HepG2 (cell line): ENCODE measurements around the gene MAN1A1. TPM values are rescaled to one million over a fixed set of nuclear protein-coding genes. Genes with fewer than 3 reads are reported as not detected.

Experiments used
- FIP1L1 ChIP-seq: fragments of 200-400 bp; formaldehyde crosslinking; IDR thresholded peaks from 2 replicates; pipeline ENCODE4 v1.6.1; 2018; ENCODE audit warnings: low read depth, mild to moderate bottlenecking, low read length, moderate library complexity, borderline replicate concordance; ENCODE audit not compliant: insufficient read depth
- GMEB1 ChIP-seq: sonication (generic); formaldehyde crosslinking; IDR thresholded peaks from 2 replicates; pipeline ENCODE4 v1.5.1; 2020; ENCODE audit warnings: missing genetic modification reagents, mild to moderate bottlenecking, borderline replicate concordance
- GTF3A ChIP-seq: sonication (generic); formaldehyde crosslinking; conservative IDR thresholded peaks from 2 replicates; pipeline ENCODE4 v1.4.0; 2020; ENCODE audit warnings: mild to moderate bottlenecking, missing genetic modification reagents
- HNF4G ChIP-seq, 2 experiments: sonication (generic) in 1 of 2; formaldehyde crosslinking in 1 of 2; IDR thresholded peaks; 2 replicates each; pipeline versions ENCODE4 v1.4.0 to v1.6.1; 2011 to 2020; ENCODE audit warnings: borderline replicate concordance in 2 of 2, low read depth in 2 of 2, mild to moderate bottlenecking in 2 of 2, low read length in 1 of 2, missing genetic modification reagents in 1 of 2, moderate library complexity in 1 of 2
- NFE2L1 ChIP-seq: sonication (generic); formaldehyde crosslinking; IDR thresholded peaks from 2 replicates; pipeline ENCODE4 v1.4.0; 2020; ENCODE audit warnings: missing genetic modification reagents, mild to moderate bottlenecking, borderline replicate concordance
- NFRKB ChIP-seq: fragments of 450-650 bp; IDR thresholded peaks from 2 replicates; pipeline ENCODE4 v1.6.1; 2017
- PHF5A ChIP-seq: IDR thresholded peaks from one replicate; pipeline ENCODE4 v1.6.1; 2018; ENCODE audit warnings: low read depth, missing genetic modification reagents; ENCODE audit not compliant: unreplicated experiment
- RARA ChIP-seq: IDR thresholded peaks from 2 replicates; pipeline ENCODE4 v1.6.1; 2016; ENCODE audit warnings: missing genetic modification reagents, missing compliant biosample characterization
- RFXAP ChIP-seq: sonication (generic); formaldehyde crosslinking; IDR thresholded peaks from 2 replicates; pipeline ENCODE4 v1.4.0; 2020; ENCODE audit warnings: missing genetic modification reagents, borderline replicate concordance
- SMARCE1 ChIP-seq: fragments of 450-650 bp; IDR thresholded peaks from 2 replicates; pipeline ENCODE4 v1.6.1; 2017; ENCODE audit warnings: borderline replicate concordance
- ZFY ChIP-seq: sonication (generic); formaldehyde crosslinking; IDR thresholded peaks from 2 replicates; pipeline ENCODE4 v1.4.0; 2020; ENCODE audit warnings: missing genetic modification reagents
- ZNF142 ChIP-seq: sonication (generic); formaldehyde crosslinking; IDR thresholded peaks from 2 replicates; pipeline ENCODE4 v1.4.0; 2020; ENCODE audit warnings: missing genetic modification reagents
- ZNF3 ChIP-seq: IDR thresholded peaks from 2 replicates; pipeline ENCODE4 v1.7.0; 2017; ENCODE audit warnings: inconsistent platforms
- ZNF703 ChIP-seq: sonication (generic); formaldehyde crosslinking; IDR thresholded peaks from 2 replicates; pipeline ENCODE4 v1.5.1; 2020; ENCODE audit warnings: missing genetic modification reagents, mild to moderate bottlenecking, moderate library complexity, borderline replicate concordance
- ZNF710 ChIP-seq: sonication (generic); formaldehyde crosslinking; IDR thresholded peaks from 2 replicates; pipeline ENCODE4 v1.5.0; 2020; ENCODE audit warnings: mild to moderate bottlenecking, missing genetic modification reagents, borderline replicate concordance
- ZNF770 ChIP-seq: sonication (generic); formaldehyde crosslinking; IDR thresholded peaks from 2 replicates; pipeline ENCODE4 v1.5.0; 2020; ENCODE audit warnings: mild to moderate bottlenecking, missing genetic modification reagents
- polyA plus RNA-seq, 8 experiments: library from polyadenylated mRNA; depleted of rRNA in 3 of 8; stranded (reverse) in 7 of 8; unstranded in 1 of 8; fragments of >200 nt; fragmentation: Illumina TruSeq in 4 of 8; extraction: Trizol in 4 of 8; gene quantifications; 2 replicates each; pipeline versions ENCODE4 v1.2.1 to v1.2.3, GENCODE V29; 2011 to 2016; ENCODE audit warnings: low read depth in 4 of 8, missing spikeins in 1 of 8, mixed read lengths in 1 of 8; ENCODE audit not compliant: insufficient read depth in 1 of 8
- total RNA-seq, 5 experiments: library from RNA; depleted of rRNA; stranded (reverse); fragments of >200 nt; fragmentation: Illumina TruSeq; extraction: Trizol; gene quantifications; 2 replicates each; pipeline ENCODE4 v1.2.3, GENCODE V29; 2016; ENCODE audit warnings: low read depth in 1 of 5

The MAN1A1 gene
- total and polyA plus RNA-seq, 2 of the 13 experiments (the other 11 are each of a cell fraction or from before 2014, with no cell fraction given), result 156 to 236 TPM

GRCh38 chr6:119349361-119350201 is at the start of gene MAN1A1 (continued):
- peak; percentile 84 for TF ChIP-seq ZNF710 (CRISPR knock-in tag)
- TF ChIP-seq RARA (CRISPR knock-in tag), result peak; percentile 55
- TF ChIP-seq FIP1L1, result no peak
- TF ChIP-seq ZNF3 (CRISPR knock-in tag), result no peak
- TF ChIP-seq ZFY (CRISPR knock-in tag), result peak; percentile 78
- TF ChIP-seq GMEB1 (CRISPR knock-in tag), result peak; percentile 65
- peak; percentile 78 for TF ChIP-seq PHF5A
- no peak; the same call in 1 of the 2 replicates for TF ChIP-seq ZNF142 (CRISPR knock-in tag)
- no peak for TF ChIP-seq NFE2L1 (CRISPR knock-in tag)
- 0 out of 2 replicates have a peak, but pooled peaks have one; percentile 12 for TF ChIP-seq GTF3A (CRISPR knock-in tag)
- no peak for TF ChIP-seq SMARCE1
- TF ChIP-seq ZNF703 (CRISPR knock-in tag), result no peak; the same call in 1 of the 2 replicates
- peak; percentile 16; the same call in 1 of the 2 replicates for TF ChIP-seq HNF4G (IDR thresholded peaks at IDR 0.05; ENCODE audit: borderline replicate concordance, low read depth, low read length)
- TF ChIP-seq HNF4G (CRISPR knock-in tag; IDR thresholded peaks at IDR 0.05; ENCODE audit: borderline replicate concordance, low read depth), result 0 out of 2 replicates have a peak, but pooled peaks have one; percentile 6
- peak; percentile 92 for TF ChIP-seq ZNF770 (CRISPR knock-in tag)
- TF ChIP-seq NFRKB, result no peak
- peak; percentile 92 for TF ChIP-seq RFXAP (CRISPR knock-in tag)
